ENCODE results near the gene NLRC4. TPM values are rescaled to one million over a fixed set of nuclear protein-coding genes. Genes with fewer than 3 reads are reported as not detected.

The NLRC4 gene
- total and polyA plus RNA-seq, 9 of the 15 experiments (the other 6 are each of a cell fraction or from before 2014, with no cell fraction given): 0.03 to 0.18 (median 0.06) TPM; not detected in 2

DNA sequence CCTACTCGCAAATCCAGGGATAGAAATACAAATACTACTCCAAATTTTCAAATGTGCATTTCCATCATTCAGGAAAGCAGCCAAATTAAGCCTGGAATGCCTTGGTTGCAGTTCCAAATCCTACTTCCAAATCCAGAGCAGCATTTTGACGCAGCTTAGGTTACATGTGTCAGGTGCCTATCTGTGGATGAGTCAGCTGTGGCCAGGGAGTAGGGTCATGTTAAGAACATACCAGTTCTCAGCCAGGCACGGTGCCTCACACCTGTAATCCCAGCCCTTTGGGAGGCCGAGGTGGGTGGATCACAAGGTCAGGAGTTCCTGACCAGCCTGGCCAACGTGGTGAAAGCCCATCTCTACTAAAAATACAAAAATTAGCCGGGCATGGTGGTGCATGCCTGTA, 82.0 kb downstream of the NLRC4 start:
- DNase-seq (ENCODE audit: extremely low read depth in 1 of 4, low spot score in 3 of 4) (no peak), ATAC-seq (no peak), FAIRE-seq (no peak)
- Histone ChIP-seq H2AFZ (ENCODE audit: low read depth, low read length) (no peak overlapping the region), H3K27me3 (ENCODE audit: control insufficient read depth in 2 of 2, insufficient read depth in 2 of 2, low read length in 2 of 2) (no peaks in the 10 kb centered on the region), H3K9me3 (replicated peaks; ENCODE audit: control insufficient read depth, insufficient read depth, low read depth, low read length) (no peaks in the 10 kb centered on the region), H3K4me2 (ENCODE audit: insufficient read depth, low read length) (no peak overlapping the region), H3K9ac (ENCODE audit: insufficient read depth in 1 of 2, low read depth in 2 of 2, low read length in 2 of 2) (no peak overlapping the region), H3K9me1 (ENCODE audit: control insufficient read depth, insufficient read depth, low read length) (no peaks in the 10 kb centered on the region), H3K4me3 (no peak overlapping the region), H3K4me1 (replicated peaks in 1 of 2; ENCODE audit: control insufficient read depth in 2 of 2, insufficient read depth in 2 of 2, low read length in 2 of 2) (no peaks in the 10 kb centered on the region; a peak in 1 of 5 replicates), H3K36me3 (ENCODE audit: control insufficient read depth, insufficient read depth, low read length) (peaks cover 60% of the 10 kb centered on the region), H3K27ac (ENCODE audit: extremely low read depth, low read depth, low read length) (no peak overlapping the region), H3K79me2 (ENCODE audit: control insufficient read depth, insufficient read depth, low read length) (no peaks in the 10 kb centered on the region), H4K20me1 (replicated peaks; ENCODE audit: control insufficient read depth, insufficient read depth, low read length) (no peaks in the 10 kb centered on the region)
- ChIA-PET CTCF (ENCODE audit: low intra/inter-chr PET ratio) (no interaction called here), POLR2A (interaction anchor here (1.1 to 1.6 kb wide), 2 partner anchors 15 to 17 kb away, joined by 3 to 5 read pairs; partner anchors contain the start of gene SLC30A6)
- in situ Hi-C loops (cut with MboI): no loop called here
- BruUV-seq (replicated peaks): no TSS peak
- intact Hi-C loops (cut with micrococcal nuclease): no loop called here
- 97% methylated on average over 5 of the region's 6 CpGs for WGBS (ENCODE audit: insufficient coverage, low coverage, missing lambda C conversion rate)
- TF ChIP-seq PRMT5 (CRISPR knock-in tag; IDR thresholded peaks at IDR 0.05): no peak
- TF ChIP-seq GATAD2A (IDR thresholded peaks at IDR 0.05): no peak
- no peak for TF ChIP-seq GATA2 (CRISPR knock-in tag; IDR thresholded peaks at IDR 0.05)
- no peak for TF ChIP-seq ZNF140 (CRISPR knock-in tag; IDR thresholded peaks at IDR 0.05)
- no peak for TF ChIP-seq TCF7L2 (IDR thresholded peaks at IDR 0.05; ENCODE audit: low read depth, low read length)
- TF ChIP-seq GTF2E2 (tag; IDR thresholded peaks at IDR 0.05): no peak
- no peak for TF ChIP-seq FOXK1 (CRISPR knock-in tag; IDR thresholded peaks at IDR 0.05; ENCODE audit: borderline replicate concordance)
- TF ChIP-seq TRIM24 (IDR thresholded peaks at IDR 0.05): no peak
- TF ChIP-seq NRF1 (conservative IDR thresholded peaks at IDR 0.05 in 1 of 2, IDR thresholded peaks at IDR 0.05 in 1 of 2): no peak
- no peak for TF ChIP-seq ATF7 (IDR thresholded peaks at IDR 0.05)
- TF ChIP-seq JUN (IDR thresholded peaks at IDR 0.05; ENCODE audit: borderline replicate concordance, low read depth, low read length): no peak
- no peak for TF ChIP-seq JUN (CRISPR knock-in tag; IDR thresholded peaks at IDR 0.05; ENCODE audit: borderline replicate concordance)
- no peak for TF ChIP-seq BCL6 (CRISPR knock-in tag; IDR thresholded peaks at IDR 0.05)
- TF ChIP-seq ZBTB26 (CRISPR knock-in tag; IDR thresholded peaks at IDR 0.05): no peak
- TF ChIP-seq, protein P1, sequence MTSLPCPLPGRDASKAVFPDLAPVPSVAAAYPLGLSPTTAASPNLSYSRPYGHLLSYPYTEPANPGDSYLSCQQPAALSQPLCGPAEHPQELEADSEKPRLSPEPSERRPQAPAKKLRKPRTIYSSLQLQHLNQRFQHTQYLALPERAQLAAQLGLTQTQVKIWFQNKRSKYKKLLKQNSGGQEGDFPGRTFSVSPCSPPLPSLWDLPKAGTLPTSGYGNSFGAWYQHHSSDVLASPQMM (CRISPR knock-in tag; IDR thresholded peaks at IDR 0.05): no peak
- no peak for TF ChIP-seq MAFF (IDR thresholded peaks at IDR 0.05; ENCODE audit: low read length)
- TF ChIP-seq POU5F1 (IDR thresholded peaks at IDR 0.05; ENCODE audit: borderline replicate concordance, low read depth, low read length, partially characterized antibody): no peak
- TF ChIP-seq RBM34 (IDR thresholded peaks at IDR 0.05; ENCODE audit: borderline replicate concordance, insufficient read depth, low read length): no peak
- TF ChIP-seq SMAD3 (CRISPR knock-in tag; conservative IDR thresholded peaks at IDR 0.05): no peak
- TF ChIP-seq, protein P2, sequence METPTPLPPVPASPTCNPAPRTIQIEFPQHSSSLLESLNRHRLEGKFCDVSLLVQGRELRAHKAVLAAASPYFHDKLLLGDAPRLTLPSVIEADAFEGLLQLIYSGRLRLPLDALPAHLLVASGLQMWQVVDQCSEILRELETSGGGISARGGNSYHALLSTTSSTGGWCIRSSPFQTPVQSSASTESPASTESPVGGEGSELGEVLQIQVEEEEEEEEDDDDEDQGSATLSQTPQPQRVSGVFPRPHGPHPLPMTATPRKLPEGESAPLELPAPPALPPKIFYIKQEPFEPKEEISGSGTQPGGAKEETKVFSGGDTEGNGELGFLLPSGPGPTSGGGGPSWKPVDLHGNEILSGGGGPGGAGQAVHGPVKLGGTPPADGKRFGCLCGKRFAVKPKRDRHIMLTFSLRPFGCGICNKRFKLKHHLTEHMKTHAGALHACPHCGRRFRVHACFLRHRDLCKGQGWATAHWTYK (CRISPR knock-in tag; IDR thresholded peaks at IDR 0.05): no peak
